K562 (cell line): ENCODE data around the gene PRKCE. TPM values are rescaled to one million over a fixed set of nuclear protein-coding genes. Genes with fewer than 3 reads are reported as not detected.

Experiments used
- COPS2 ChIP-seq: fragments of 450-650 bp; conservative IDR thresholded peaks from 2 replicates; pipeline ENCODE4 v1.6.1; 2016; ENCODE audit warnings: mild to moderate bottlenecking, moderate library complexity
- CXXC5 ChIP-seq: fragments of 250-450 bp; sonication (Bioruptor Pico); IDR thresholded peaks from 2 replicates; pipeline ENCODE4 v1.8.0; 2022; ENCODE audit warnings: inconsistent platforms, mild to moderate bottlenecking, moderate library complexity
- E2F4 ChIP-seq: sonication (generic); formaldehyde crosslinking; IDR thresholded peaks from 2 replicates; pipeline ENCODE4 v1.8.0; 2022; ENCODE audit warnings: mild to moderate bottlenecking, low read depth, missing genetic modification reagents
- ELK3 ChIP-seq: fragments of 450-650 bp; formaldehyde crosslinking; IDR thresholded peaks from 2 replicates; pipeline ENCODE4 v1.4.0; 2020; ENCODE audit warnings: mild to moderate bottlenecking
- EP300 ChIP-seq: IDR thresholded peaks from 2 replicates; pipeline ENCODE4 v1.6.1; 2012; ENCODE audit warnings: low read length, improper control_type of control experiment
- JUND ChIP-seq, 2 experiments: IDR thresholded peaks; 2 replicates in 1 of 2; 3 replicates in 1 of 2; pipeline ENCODE4 v1.6.1; 2011; ENCODE audit warnings: borderline replicate concordance in 2 of 2, low read depth in 2 of 2, low read length in 2 of 2, improper control_type of control experiment in 1 of 2, missing biosample characterization in 1 of 2, missing genetic modification characterization in 1 of 2, missing genetic modification reagents in 1 of 2
- PBX2 ChIP-seq, 2 experiments: IDR thresholded peaks in 1 of 2; conservative IDR thresholded peaks in 1 of 2; 2 replicates each; pipeline ENCODE4 v1.6.1; 2016; ENCODE audit warnings: low read depth in 2 of 2, mild to moderate bottlenecking in 1 of 2, missing compliant biosample characterization in 1 of 2, missing genetic modification characterization in 1 of 2, moderate library complexity in 1 of 2
- PCBP2 ChIP-seq: fragments of 200-400 bp; formaldehyde crosslinking; IDR thresholded peaks from 2 replicates; pipeline ENCODE4 v1.6.1; 2018; ENCODE audit warnings: low read length, low read depth, mild to moderate bottlenecking, moderate library complexity; ENCODE audit not compliant: poor library complexity, severe bottlenecking
- POU5F1 ChIP-seq: fragments of 150-350 bp; IDR thresholded peaks from 2 replicates; pipeline ENCODE4 v1.6.1; 2014; ENCODE audit warnings: borderline replicate concordance, low read length, low read depth, mild to moderate bottlenecking; ENCODE audit not compliant: partially characterized antibody
- SMC3 ChIP-seq: conservative IDR thresholded peaks from 2 replicates; pipeline ENCODE4 v1.6.1; 2011; ENCODE audit warnings: low read depth, low read length, improper control_type of control experiment; ENCODE audit not compliant: insufficient read depth
- TARDBP ChIP-seq: fragments of 450-650 bp; IDR thresholded peaks from 2 replicates; pipeline ENCODE4 v1.6.1; 2016
- TEAD1 ChIP-seq, 2 experiments: fragments of 450-650 bp in 1 of 2; sonication (generic) in 1 of 2; formaldehyde crosslinking; IDR thresholded peaks; 2 replicates each; pipeline versions ENCODE4 v1.4.0 to v1.8.0; 2020 to 2022; ENCODE audit warnings: mild to moderate bottlenecking in 2 of 2, missing genetic modification reagents in 1 of 2
- ZKSCAN3 ChIP-seq: fragments of 250-450 bp; sonication (Bioruptor Pico); IDR thresholded peaks from 2 replicates; pipeline ENCODE4 v1.4.0; 2020
- ZNF133 ChIP-seq: fragments of 250-450 bp; sonication (Bioruptor Pico); IDR thresholded peaks from 2 replicates; pipeline ENCODE4 v1.4.0; 2020; ENCODE audit warnings: mild to moderate bottlenecking
- ZNF24 ChIP-seq: fragments of 450-650 bp; IDR thresholded peaks from 2 replicates; pipeline ENCODE4 v1.6.1; 2016
- ZNF347 ChIP-seq: fragments of 450-650 bp; formaldehyde crosslinking; IDR thresholded peaks from 2 replicates; pipeline ENCODE4 v1.4.0; 2020; ENCODE audit warnings: low read depth, mild to moderate bottlenecking, moderate library complexity
- ZNF551 ChIP-seq: fragments of 250-450 bp; sonication (Bioruptor Pico); IDR thresholded peaks from 2 replicates; pipeline ENCODE4 v1.5.0; 2021; ENCODE audit warnings: mild to moderate bottlenecking, moderate library complexity
- polyA plus RNA-seq, 8 experiments: library from polyadenylated mRNA; depleted of rRNA in 4 of 8; stranded (reverse) in 5 of 8; unstranded in 3 of 8; fragments of >200 nt; fragmentation: Nextera tagmentation in 2 of 8; fragmentation: Illumina TruSeq in 1 of 8; extraction: Ambion mirVana in 2 of 8; extraction: Trizol in 1 of 8; gene quantifications; 2 replicates each; pipeline versions ENCODE4 v1.2.1 to v1.2.3, GENCODE V29; 2011 to 2014; ENCODE audit warnings: inconsistent platforms in 1 of 8, missing spikeins in 1 of 8
- total RNA-seq, 7 experiments: library from RNA; depleted of rRNA in 6 of 7; stranded (reverse); fragments of >200 nt in 6 of 7; fragmentation: Illumina TruSeq in 2 of 7; extraction: Trizol in 2 of 7; gene quantifications; 2 replicates each; pipeline versions ENCODE4 v1.2.1 to v1.2.3, GENCODE V29; 2011 to 2021; ENCODE audit warnings: low replicate concordance in 1 of 7
- TF ChIP-seq, protein P1 (sequence below): fragments of 450-650 bp; IDR thresholded peaks from 2 replicates; pipeline ENCODE4 v1.6.1; 2017; ENCODE audit warnings: antibody characterized with exemption, mild to moderate bottlenecking
- TF ChIP-seq, protein P2 (sequence below): fragments of 450-650 bp; IDR thresholded peaks from 2 replicates; pipeline ENCODE4 v1.6.1; 2016; ENCODE audit warnings: low read depth, mild to moderate bottlenecking, moderate library complexity

Gene PRKCE
- total and polyA plus RNA-seq, 9 of the 15 experiments (the other 6 are each of a cell fraction or from before 2014, with no cell fraction given) = 0.06 to 1.0 (median 0.22) TPM; not detected in 1

DNA sequence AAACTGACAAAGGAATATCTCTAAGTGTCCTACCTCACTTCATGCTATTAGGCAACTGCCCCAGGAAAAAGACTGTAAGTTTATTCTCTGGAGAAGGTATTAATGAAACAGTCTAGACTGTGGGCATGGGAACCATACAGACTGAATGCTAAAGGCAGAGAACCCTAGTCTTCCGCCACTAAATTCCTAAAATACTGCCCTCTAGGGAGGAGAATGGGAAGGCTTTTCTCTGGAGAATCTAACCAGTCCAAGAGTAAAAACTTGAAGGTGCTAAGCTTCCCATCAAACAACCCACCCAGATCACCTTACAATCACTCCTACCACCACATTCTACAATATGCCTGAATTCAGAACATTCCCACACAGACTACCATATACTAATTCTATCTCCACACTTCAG, 43.8 kb upstream of the PRKCE start (continued):
- no peak for TF ChIP-seq PCBP2
- no peak for TF ChIP-seq CXXC5 (CRISPR knock-in tag)
- no peak for TF ChIP-seq ELK3
- peak in 1 of 2 experiments; percentile 56; a peak in 1 of 4 replicates for TF ChIP-seq TEAD1 (CRISPR knock-in tag; IDR thresholded peaks at IDR 0.05)
- TF ChIP-seq TARDBP = no peak
- TF ChIP-seq, protein P1, sequence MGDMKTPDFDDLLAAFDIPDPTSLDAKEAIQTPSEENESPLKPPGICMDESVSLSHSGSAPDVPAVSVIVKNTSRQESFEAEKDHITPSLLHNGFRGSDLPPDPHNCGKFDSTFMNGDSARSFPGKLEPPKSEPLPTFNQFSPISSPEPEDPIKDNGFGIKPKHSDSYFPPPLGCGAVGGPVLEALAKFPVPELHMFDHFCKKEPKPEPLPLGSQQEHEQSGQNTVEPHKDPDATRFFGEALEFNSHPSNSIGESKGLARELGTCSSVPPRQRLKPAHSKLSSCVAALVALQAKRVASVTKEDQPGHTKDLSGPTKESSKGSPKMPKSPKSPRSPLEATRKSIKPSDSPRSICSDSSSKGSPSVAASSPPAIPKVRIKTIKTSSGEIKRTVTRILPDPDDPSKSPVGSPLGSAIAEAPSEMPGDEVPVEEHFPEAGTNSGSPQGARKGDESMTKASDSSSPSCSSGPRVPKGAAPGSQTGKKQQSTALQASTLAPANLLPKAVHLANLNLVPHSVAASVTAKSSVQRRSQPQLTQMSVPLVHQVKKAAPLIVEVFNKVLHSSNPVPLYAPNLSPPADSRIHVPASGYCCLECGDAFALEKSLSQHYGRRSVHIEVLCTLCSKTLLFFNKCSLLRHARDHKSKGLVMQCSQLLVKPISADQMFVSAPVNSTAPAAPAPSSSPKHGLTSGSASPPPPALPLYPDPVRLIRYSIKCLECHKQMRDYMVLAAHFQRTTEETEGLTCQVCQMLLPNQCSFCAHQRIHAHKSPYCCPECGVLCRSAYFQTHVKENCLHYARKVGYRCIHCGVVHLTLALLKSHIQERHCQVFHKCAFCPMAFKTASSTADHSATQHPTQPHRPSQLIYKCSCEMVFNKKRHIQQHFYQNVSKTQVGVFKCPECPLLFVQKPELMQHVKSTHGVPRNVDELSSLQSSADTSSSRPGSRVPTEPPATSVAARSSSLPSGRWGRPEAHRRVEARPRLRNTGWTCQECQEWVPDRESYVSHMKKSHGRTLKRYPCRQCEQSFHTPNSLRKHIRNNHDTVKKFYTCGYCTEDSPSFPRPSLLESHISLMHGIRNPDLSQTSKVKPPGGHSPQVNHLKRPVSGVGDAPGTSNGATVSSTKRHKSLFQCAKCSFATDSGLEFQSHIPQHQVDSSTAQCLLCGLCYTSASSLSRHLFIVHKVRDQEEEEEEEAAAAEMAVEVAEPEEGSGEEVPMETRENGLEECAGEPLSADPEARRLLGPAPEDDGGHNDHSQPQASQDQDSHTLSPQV = 0 out of 2 replicates have a peak, but pooled peaks have one; percentile 21
- no peak for TF ChIP-seq ZKSCAN3 (CRISPR knock-in tag)
- TF ChIP-seq ZNF133 (CRISPR knock-in tag) = no peak
- TF ChIP-seq, protein P2, sequence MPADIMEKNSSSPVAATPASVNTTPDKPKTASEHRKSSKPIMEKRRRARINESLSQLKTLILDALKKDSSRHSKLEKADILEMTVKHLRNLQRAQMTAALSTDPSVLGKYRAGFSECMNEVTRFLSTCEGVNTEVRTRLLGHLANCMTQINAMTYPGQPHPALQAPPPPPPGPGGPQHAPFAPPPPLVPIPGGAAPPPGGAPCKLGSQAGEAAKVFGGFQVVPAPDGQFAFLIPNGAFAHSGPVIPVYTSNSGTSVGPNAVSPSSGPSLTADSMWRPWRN = no peak
- TF ChIP-seq PBX2 (CRISPR knock-in tag; IDR thresholded peaks at IDR 0.05; ENCODE audit: low read depth) = no peak
- TF ChIP-seq PBX2 (tag; conservative IDR thresholded peaks at IDR 0.05; ENCODE audit: low read depth) = no peak
- TF ChIP-seq ZNF347 (CRISPR knock-in tag) = no peak
- no peak for TF ChIP-seq E2F4 (CRISPR knock-in tag)
- no peak for TF ChIP-seq ZNF24
- TF ChIP-seq EP300 = no peak
- TF ChIP-seq COPS2 = no peak
- TF ChIP-seq POU5F1 = no peak
- no peak for TF ChIP-seq JUND (IDR thresholded peaks at IDR 0.05; ENCODE audit: borderline replicate concordance, low read depth, low read length)
- TF ChIP-seq JUND (tag; IDR thresholded peaks at IDR 0.05; ENCODE audit: borderline replicate concordance, low read depth, low read length) = no peak
- no peak for TF ChIP-seq SMC3
- no peak for TF ChIP-seq ZNF551 (CRISPR knock-in tag)
